Mesenchymal stem cell (in vitro differentiated cells and primary cell): ENCODE results near the gene CHD9.

ENCODE experiments used
- DNase-seq: peaks from one replicate; pipeline ENCODE4 v3.0.0-alpha.2; 2013
- H2AFZ ChIP-seq: one replicate; pipeline ENCODE4 v1.6.1; 2013; ENCODE audit warnings: low read depth, mild to moderate bottlenecking, control low read depth, inconsistent platforms, low read length, moderate library complexity
- H2AK5ac ChIP-seq: 2 replicates; pipeline ENCODE4 v1.6.1; 2013; ENCODE audit warnings: low read length, moderate library complexity, mild to moderate bottlenecking, inconsistent platforms; ENCODE audit not compliant: severe bottlenecking
- H2BK120ac ChIP-seq: one replicate; pipeline ENCODE4 v1.6.1; 2013; ENCODE audit warnings: low read depth, mild to moderate bottlenecking, inconsistent platforms, low read length, moderate library complexity
- H2BK12ac ChIP-seq, 2 experiments: one replicate each; pipeline ENCODE4 v1.6.1; 2013; ENCODE audit warnings: inconsistent platforms in 2 of 2, low read length in 2 of 2, mild to moderate bottlenecking in 2 of 2, moderate library complexity in 2 of 2, control low read depth in 1 of 2
- H2BK15ac ChIP-seq: one replicate; pipeline ENCODE4 v1.6.1; 2013; ENCODE audit warnings: mild to moderate bottlenecking, low read depth, inconsistent platforms; ENCODE audit not compliant: poor library complexity, severe bottlenecking
- H2BK5ac ChIP-seq: 2 replicates; pipeline ENCODE4 v1.6.1; 2013; ENCODE audit warnings: low read depth, mild to moderate bottlenecking, low read length, control low read depth, inconsistent platforms; ENCODE audit not compliant: poor library complexity, severe bottlenecking
- H3K14ac ChIP-seq, 2 experiments: one replicate each; pipeline ENCODE4 v1.6.1; 2013; ENCODE audit warnings: inconsistent platforms in 2 of 2, low read length in 2 of 2, control low read depth in 1 of 2, mild to moderate bottlenecking in 1 of 2, moderate library complexity in 1 of 2
- H3K18ac ChIP-seq, 2 experiments: one replicate each; pipeline ENCODE4 v1.6.1; 2013; ENCODE audit warnings: inconsistent platforms in 2 of 2, low read length in 2 of 2, control low read depth in 1 of 2, low read depth in 1 of 2, mild to moderate bottlenecking in 1 of 2
- H3K23ac ChIP-seq, 2 experiments: one replicate each; pipeline ENCODE4 v1.6.1; 2013; ENCODE audit warnings: inconsistent platforms in 2 of 2, low read length in 2 of 2, mild to moderate bottlenecking in 2 of 2, moderate library complexity in 2 of 2, control low read depth in 1 of 2
- H3K27ac ChIP-seq: 2 replicates; pipeline ENCODE4 v1.5.1; 2013; ENCODE audit warnings: mild to moderate bottlenecking, moderate library complexity, low read length, control low read depth, inconsistent platforms; ENCODE audit not compliant: poor library complexity, severe bottlenecking
- H3K27me3 ChIP-seq, 2 experiments: 2 replicates each; pipeline versions ENCODE4 v1.6.1 to v1.7.0; 2013; ENCODE audit warnings: low read length in 2 of 2, mild to moderate bottlenecking in 2 of 2, moderate library complexity in 2 of 2, control low read depth in 1 of 2, inconsistent platforms in 1 of 2; ENCODE audit not compliant: control insufficient read depth in 1 of 2, insufficient read depth in 1 of 2
- H3K36me3 ChIP-seq, 2 experiments: 2 replicates each; pipeline versions ENCODE4 v1.6.1 to v1.7.0; 2013; ENCODE audit warnings: low read length in 2 of 2, control low read depth in 1 of 2, inconsistent platforms in 1 of 2, low read depth in 1 of 2, mild to moderate bottlenecking in 1 of 2; ENCODE audit not compliant: insufficient read depth in 2 of 2, control insufficient read depth in 1 of 2
- H3K4ac ChIP-seq, 2 experiments: one replicate each; pipeline ENCODE4 v1.6.1; 2013; ENCODE audit warnings: inconsistent platforms in 2 of 2, low read length in 2 of 2, mild to moderate bottlenecking in 2 of 2, moderate library complexity in 2 of 2, control low read depth in 1 of 2, low read depth in 1 of 2
- H3K4me1 ChIP-seq: 2 replicates; pipeline ENCODE4 v1.6.1; 2013; ENCODE audit warnings: low read depth, low read length, control low read depth; ENCODE audit not compliant: control insufficient read depth, insufficient read depth
- H3K4me2 ChIP-seq: 2 replicates; pipeline ENCODE4 v1.6.1; 2013; ENCODE audit warnings: low read length, mild to moderate bottlenecking, inconsistent platforms; ENCODE audit not compliant: poor library complexity, severe bottlenecking
- H3K4me3 ChIP-seq, 2 experiments: 2 replicates each; pipeline versions ENCODE4 v1.5.1 to v1.7.0; 2013; ENCODE audit warnings: low read length in 2 of 2, mild to moderate bottlenecking in 2 of 2, control low read depth in 1 of 2, low read depth in 1 of 2; ENCODE audit not compliant: insufficient read depth in 1 of 2
- H3K79me1 ChIP-seq: replicated peaks from 2 replicates; pipeline ENCODE4 v1.6.1; 2013; ENCODE audit warnings: mild to moderate bottlenecking, control low read depth, low read length, inconsistent platforms; ENCODE audit not compliant: poor library complexity, severe bottlenecking
- H3K9ac ChIP-seq: 2 replicates; pipeline ENCODE4 v1.7.0; 2013; ENCODE audit warnings: mild to moderate bottlenecking, low read length, moderate library complexity
- H3K9me3 ChIP-seq: 2 replicates; pipeline ENCODE4 v1.7.0; 2013; ENCODE audit warnings: mild to moderate bottlenecking, low read length; ENCODE audit not compliant: control insufficient read depth
- H4K8ac ChIP-seq: one replicate; pipeline ENCODE4 v1.6.1; 2013; ENCODE audit warnings: inconsistent platforms, mild to moderate bottlenecking, low read length, moderate library complexity
- H4K91ac ChIP-seq: one replicate; pipeline ENCODE4 v1.6.1; 2013; ENCODE audit warnings: mild to moderate bottlenecking, low read length, inconsistent platforms
- WGBS: methylation state at CpG from one replicate; pipeline ENCODE4 v1.1.7; 2013; ENCODE audit warnings: mixed read lengths; 5-methylcytosine and 5-hydroxymethylcytosine counted together

CHD9 gene

DNA sequence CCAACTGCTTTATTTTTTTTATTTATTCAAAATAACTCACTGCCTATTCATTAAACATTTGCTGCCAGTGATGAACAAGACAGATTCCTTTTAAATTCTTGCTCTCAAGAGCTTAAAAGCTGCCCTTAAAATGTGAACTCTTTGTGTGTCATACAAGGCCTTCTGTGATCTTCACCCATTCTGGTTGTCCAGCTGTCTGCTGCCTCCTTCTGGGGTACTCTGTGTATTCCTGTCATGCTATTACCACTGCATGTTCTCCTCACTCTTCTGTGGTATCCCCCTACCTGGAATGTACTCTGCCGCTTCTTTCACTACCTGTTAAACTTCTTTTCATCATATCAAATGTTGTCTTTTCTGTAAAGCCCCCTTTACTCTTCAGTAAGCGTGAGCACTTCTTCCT is 165.8 kb downstream of the CHD9 start:
- peaks cover 1% of the 10 kb centered on the region for H3K4me1 ChIP-seq

DNA sequence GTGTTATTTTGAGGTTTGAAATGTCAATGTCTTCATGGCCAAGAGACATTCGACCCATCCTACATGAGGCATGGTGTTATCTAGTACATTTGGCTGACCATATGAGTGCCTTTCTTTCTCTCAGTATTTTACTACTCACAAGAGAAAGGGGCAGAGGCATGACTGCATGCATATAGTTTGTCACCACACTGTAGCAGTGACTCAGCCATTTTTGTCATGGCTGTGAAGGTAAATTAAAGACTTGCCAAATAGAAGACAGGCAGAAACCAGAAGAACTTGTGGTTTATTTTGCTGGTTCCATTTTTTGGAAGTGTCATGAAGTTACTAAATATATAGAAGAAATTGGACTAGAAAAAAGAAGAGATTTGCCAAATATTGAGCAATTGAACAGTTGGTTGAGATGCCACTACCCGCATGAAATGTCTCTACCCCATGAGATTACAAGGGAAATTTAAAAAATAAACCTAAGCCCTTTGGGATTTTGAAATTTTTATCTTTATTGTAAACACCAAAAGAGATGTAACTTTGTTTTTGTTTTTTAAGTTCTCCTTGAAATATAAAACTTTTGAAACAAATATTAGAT is 170.3 kb downstream of the CHD9 start:
- H3K4me2 ChIP-seq, result no peak overlapping the region
- H2BK15ac ChIP-seq, result no peak overlapping the region
- H3K18ac ChIP-seq, result no peak overlapping the region
- H3K4ac ChIP-seq, result no peak overlapping the region
- peaks cover 6% of the 10 kb centered on the region for H3K79me1 ChIP-seq
- H3K9me3 ChIP-seq, result no peaks in the 10 kb centered on the region
- WGBS, result no CpG with 5 or more reads among the region's 2 CpGs
- no peak overlapping the region for H2BK5ac ChIP-seq
- H2AK5ac ChIP-seq, result no peak overlapping the region
- peaks cover 1% of the 10 kb centered on the region for H3K4me1 ChIP-seq
- no peak overlapping the region for H3K14ac ChIP-seq
- DNase-seq, result peak; percentile 42
- H3K4me3 ChIP-seq, result no peak overlapping the region
- no peak overlapping the region for H3K27ac ChIP-seq
- H3K23ac ChIP-seq, result no peak overlapping the region
- H3K9ac ChIP-seq, result no peak overlapping the region
- no peak overlapping the region for H2AFZ ChIP-seq
- H3K27me3 ChIP-seq, result no peaks in the 10 kb centered on the region
- peak overlapping the region; percentile 64 for H4K8ac ChIP-seq
- no peak overlapping the region for H2BK120ac ChIP-seq
- H2BK12ac ChIP-seq, result no peak overlapping the region
- H4K91ac ChIP-seq, result no peak overlapping the region
- peaks cover 9 to 75% of the 10 kb centered on the region in 2 experiments for H3K36me3 ChIP-seq

More for the DNA sequence above, 165.8 kb downstream of the CHD9 start:
- Histone ChIP-seq H3K18ac (no peak overlapping the region), H3K27ac (no peak overlapping the region), H3K23ac (no peak overlapping the region), H3K36me3 (peaks cover 8 to 42% of the 10 kb centered on the region in 2 experiments), H3K4me2 (no peak overlapping the region), H4K91ac (no peak overlapping the region), H3K9me3 (no peaks in the 10 kb centered on the region), H2BK12ac (no peak overlapping the region), H2BK120ac (no peak overlapping the region), H2BK15ac (no peak overlapping the region), H2AFZ (no peak overlapping the region), H2BK5ac (no peak overlapping the region), H3K4ac (no peak overlapping the region), H2AK5ac (no peak overlapping the region), H3K14ac (no peak overlapping the region), H3K9ac (peak overlapping the region; percentile 53), H3K27me3 (no peaks in the 10 kb centered on the region), H3K4me3 (no peak overlapping the region), H3K79me1 (peaks cover 6% of the 10 kb centered on the region), H4K8ac (peak overlapping the region; percentile 37)
- DNase-seq, result peak; percentile 66
- 95% methylated on average over 1 of the region's 2 CpGs for WGBS

DNA sequence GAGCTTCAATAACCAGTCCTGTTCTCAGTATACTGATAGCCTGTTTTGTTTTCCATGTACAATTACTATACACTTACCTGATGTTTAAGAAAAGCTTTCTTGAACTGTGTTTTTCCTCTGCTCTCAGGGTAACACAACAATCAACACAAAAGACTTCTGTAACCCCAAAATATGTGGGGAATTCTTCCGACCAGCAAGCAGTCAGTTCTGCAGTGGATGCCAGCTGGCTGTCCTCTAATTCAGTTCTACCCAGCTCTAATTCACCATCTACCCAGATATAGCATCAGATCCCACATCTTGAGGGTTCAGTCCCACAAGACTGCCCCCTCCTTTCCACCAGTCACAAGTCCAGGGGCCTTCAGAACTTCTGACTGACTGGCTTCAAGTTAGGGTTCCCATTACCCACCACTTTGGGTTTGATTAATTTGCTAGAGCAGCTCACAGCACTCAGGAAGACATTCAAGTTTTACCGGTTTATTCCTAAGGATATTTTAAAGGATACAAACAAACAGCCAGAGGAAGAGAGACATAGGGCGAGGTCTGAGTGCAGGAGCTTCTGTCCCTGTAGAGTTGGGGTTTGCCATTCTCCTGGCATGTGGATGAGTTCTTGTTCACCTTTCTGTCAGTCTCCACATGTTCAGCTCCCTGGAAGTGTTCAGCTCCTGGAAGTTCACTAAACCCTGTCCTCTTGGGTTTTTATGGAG is 178.2 kb downstream of the CHD9 start:
- Histone ChIP-seq H3K9me3 (no peaks in the 10 kb centered on the region), H3K23ac (no peak overlapping the region), H3K27ac (no peak overlapping the region), H3K27me3 (no peaks in the 10 kb centered on the region), H4K91ac (no peak overlapping the region), H2AFZ (no peak overlapping the region), H3K4ac (no peak overlapping the region), H4K8ac (no peak overlapping the region), H2BK5ac (no peak overlapping the region), H3K4me2 (no peak overlapping the region), H2BK15ac (no peak overlapping the region), H3K4me3 (no peak overlapping the region), H2BK12ac (no peak overlapping the region), H3K18ac (no peak overlapping the region), H3K9ac (no peak overlapping the region), H3K79me1 (peaks cover 12% of the 10 kb centered on the region), H3K36me3 (peaks cover 8 to 99% of the 10 kb centered on the region in 2 experiments), H2AK5ac (peak overlapping the region; percentile 28), H2BK120ac (no peak overlapping the region), H3K4me1 (no peaks in the 10 kb centered on the region), H3K14ac (no peak overlapping the region)
- no peak for DNase-seq
- WGBS, result 93% methylated on average over 2 of the region's 3 CpGs

DNA sequence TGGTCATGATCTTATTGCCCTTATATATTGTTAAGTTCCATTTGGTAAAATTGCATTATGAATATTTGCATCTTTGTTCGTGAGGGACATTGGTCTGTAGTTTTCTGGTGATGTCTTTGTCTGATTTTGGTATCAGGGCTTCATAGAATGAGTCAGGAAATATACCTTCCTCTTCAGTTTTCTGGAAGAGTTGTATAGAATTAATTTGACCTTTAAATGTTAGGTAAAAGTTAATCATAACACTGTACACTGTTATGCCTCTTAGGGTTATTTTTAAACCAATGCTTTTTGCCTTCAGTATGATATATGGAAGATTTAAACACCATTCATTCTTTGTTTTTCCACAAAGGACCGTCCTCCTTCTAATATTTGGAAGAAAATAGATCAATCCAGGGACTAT is 180.0 kb downstream of the CHD9 start:
- no peak overlapping the region for H3K4me3 ChIP-seq

More for the DNA sequence above, 180.0 kb downstream of the CHD9 start:
- Histone ChIP-seq H3K9ac (no peak overlapping the region), H3K79me1 (peaks cover 15% of the 10 kb centered on the region), H2AK5ac (no peak overlapping the region), H3K27ac (no peak overlapping the region), H3K4ac (no peak overlapping the region), H3K23ac (no peak overlapping the region), H2BK15ac (no peak overlapping the region), H3K9me3 (no peaks in the 10 kb centered on the region), H3K27me3 (no peaks in the 10 kb centered on the region), H4K91ac (no peak overlapping the region), H4K8ac (no peak overlapping the region), H2BK12ac (no peak overlapping the region), H2BK5ac (no peak overlapping the region), H3K36me3 (peaks cover 10 to 99% of the 10 kb centered on the region in 2 experiments), H2BK120ac (no peak overlapping the region), H2AFZ (no peak overlapping the region), H3K18ac (no peak overlapping the region), H3K14ac (no peak overlapping the region), H3K4me1 (no peaks in the 10 kb centered on the region), H3K4me2 (no peak overlapping the region)
- DNase-seq, result no peak
- WGBS, result 100% methylated on average over 1 of the region's 2 CpGs
